GM18499 (cell line): ENCODE results near the gene DCP1B.

Experiments used
- ATAC-seq: cut with Tn5 transposase; IDR thresholded peaks from one replicate; pipeline ENCODE4 v1.9.1; 2021; ENCODE audit warnings: moderate number of reproducible peaks; ENCODE audit not compliant: insufficient read depth, unreplicated experiment

Gene DCP1B

GRCh38 chr12:1924996-1925683, 79.1 kb downstream of the DCP1B start:
- ATAC-seq, result no peak

GRCh38 chr12:1922985-1923384, 81.3 kb downstream of the DCP1B start:
- no peak for ATAC-seq

- ATAC-seq, result no peak
Measured at GRCh38 chr12:1922075-1922709, 82.1 kb downstream of the DCP1B start.

- ATAC-seq, result no peak
Measured at GRCh38 chr12:1920971-1921370, 83.3 kb downstream of the DCP1B start.

DNA sequence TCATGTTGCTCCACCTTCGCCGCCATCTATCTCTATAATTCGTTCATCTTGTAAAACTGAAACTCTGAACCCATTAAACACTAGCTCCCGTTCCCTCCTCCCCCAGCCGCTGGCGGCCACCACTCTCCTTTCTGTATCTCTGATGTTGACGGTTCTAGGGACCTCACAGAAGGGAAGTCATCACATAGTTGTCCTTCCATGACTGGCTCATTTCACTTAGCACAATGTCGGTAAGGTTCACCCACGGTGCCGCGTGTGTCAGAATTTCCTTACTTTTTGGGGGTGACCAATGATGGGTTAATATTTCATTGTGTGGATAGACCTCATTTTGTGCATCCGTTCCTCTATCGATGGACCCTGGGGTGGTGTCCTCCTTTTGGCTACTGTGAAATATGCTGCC, 83.8 kb downstream of the DCP1B start:
- ATAC-seq, result no peak

GRCh38 chr12:1919763-1920162, 84.5 kb downstream of the DCP1B start:
- ATAC-seq, result no peak

DNA sequence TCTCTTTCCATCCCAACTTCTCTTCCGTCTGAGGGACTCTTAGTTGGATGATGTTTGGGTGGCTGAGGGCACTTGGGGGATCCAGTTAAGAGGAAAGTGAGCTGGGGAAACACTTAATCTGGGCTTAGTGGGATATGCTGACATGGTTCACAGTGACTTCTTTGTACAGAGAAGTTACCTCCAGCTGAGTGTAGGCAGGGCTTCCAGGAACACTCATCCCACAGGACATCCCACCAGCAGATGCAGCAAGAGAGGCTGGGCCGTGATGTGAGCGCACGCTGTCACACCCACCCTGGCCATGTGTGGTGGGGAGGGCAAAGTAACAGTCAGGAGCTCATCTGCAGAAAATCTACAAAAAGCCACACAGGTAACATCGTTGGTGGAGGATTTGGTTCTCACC, 85.0 kb downstream of the DCP1B start:
- ATAC-seq, result no peak

GRCh38 chr12:1918884-1919236, 85.4 kb downstream of the DCP1B start:
- ATAC-seq, result no peak

GRCh38 chr12:1918081-1918883, 86.0 kb downstream of the DCP1B start, which contains the start of gene CACNA2D4:
TSS of gene CACNA2D4 (minus strand) at chr12:1918652. CDS start at chr12:1918473, 179 bp downstream.
- ATAC-seq, result no peak

DNA sequence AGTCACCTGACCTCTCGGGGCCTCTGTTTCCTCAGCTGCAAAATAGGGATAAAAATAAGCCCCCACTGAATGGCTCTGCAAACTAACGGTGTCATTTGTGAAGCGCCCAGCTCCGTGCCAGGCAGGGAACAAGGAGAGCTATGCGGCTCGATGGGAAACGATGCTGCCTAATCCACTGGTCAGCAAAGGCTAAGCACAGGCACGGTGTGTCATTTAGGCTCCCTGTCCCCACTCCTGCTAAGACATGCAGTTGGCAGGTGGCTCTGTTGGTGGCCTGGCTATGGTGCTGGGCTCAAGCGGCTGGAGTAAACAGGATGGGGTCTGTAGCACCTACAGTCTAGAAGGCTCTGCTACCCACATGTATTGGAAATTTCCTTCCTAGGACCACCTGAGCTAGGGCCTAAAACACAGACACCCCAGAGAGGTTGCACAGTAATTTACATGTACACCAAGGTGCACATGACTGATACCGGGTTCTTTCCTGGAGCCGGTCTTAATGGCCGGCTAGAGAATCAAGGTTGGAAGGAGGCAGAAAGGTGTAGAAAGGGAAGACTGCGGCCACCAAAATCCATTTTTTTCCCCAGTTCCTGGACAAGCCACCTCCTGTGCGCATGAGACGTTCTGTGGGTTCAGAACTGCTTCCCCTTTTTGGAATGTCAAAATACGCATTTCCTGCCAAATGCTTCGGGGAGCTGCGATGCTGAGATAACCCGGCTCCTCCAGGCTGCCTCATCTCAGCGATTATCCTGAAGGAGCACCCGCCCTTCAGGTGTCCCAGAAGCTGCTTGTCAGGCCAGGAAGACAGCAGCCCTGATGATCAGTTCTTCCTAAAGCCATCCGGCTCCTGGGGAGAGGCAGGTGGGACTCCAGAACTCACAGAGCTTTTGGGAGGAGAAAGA, 86.8 kb downstream of the DCP1B start:
- ATAC-seq, result no peak

DNA sequence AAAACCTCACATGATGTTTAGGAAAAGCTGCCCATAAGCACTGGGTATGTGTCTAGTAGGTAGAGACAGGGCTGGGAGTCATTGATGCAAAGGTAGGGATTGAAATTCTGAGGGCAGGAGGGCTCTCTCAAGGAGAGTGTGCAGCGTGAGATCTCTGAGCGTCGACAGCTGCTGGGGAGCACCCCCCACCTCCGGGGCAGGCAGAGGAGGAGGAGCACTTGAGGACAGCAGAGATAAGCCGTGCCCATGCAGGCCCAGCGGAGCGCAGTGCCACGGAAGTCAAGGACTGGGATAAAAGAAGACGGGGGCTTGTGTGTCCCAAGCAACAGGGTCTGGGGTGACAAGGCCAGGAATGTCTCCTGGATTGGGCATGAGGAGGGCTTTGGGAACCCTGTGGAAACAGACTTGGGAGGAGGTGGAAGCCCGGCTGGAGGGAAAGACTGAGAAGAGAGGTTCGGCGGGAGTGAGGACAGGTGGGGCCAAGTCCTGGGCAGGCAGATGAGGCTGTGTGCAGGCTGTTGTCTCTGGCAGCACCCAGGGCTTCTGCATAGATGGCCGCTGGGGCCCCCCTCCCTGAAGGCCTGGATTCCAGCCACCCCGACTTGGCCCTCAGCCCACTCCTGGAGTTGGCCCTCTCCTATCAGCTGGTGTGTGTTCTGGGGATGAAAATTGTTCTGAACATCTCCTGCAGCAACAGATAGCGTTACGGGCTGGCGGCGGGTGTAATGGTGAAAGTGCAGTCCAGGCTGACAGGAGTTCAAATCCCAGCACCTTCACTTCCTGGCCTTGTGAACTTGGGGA, 87.7 kb downstream of the DCP1B start:
- ATAC-seq, result no peak

DNA sequence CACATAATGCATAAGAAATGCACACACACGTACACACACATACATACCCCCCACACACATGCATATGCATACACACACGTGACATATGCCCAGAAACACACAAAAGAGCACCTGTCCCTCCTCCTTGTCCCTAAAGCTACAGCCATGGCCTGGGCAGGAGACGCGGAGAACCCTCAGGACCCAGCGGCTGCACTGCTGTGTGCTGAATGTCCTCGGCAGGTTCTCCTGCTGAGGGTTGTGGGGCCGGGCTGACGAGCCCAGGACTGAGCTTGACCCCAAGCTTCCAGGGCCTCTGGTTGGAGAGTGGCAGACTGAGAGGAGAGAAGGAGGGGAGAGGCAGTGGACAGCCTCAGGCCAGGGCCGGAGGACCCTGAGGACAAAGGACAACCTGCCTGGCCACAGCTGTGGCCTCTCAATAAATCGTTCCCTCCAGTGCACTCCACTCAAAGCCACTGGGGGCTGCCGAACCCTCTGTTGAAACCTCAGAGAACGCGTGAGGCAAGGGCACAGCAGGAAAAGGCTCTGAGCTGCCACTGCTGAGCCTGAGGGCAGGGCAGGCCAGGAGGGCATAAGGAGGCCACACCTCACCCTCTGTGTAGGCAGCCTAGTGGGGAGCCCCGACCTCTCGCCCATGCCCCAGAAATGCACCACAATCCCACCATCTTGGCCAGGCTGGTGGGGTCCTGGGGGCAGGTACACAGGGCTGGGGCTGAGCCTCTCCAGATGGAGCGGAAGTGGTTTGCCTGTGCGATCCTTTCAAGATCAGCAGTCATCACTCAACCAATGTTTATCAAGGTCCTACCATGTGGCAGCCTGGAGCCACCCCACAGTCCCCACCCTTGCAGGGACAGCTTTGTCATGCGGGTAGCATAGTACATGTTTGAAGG, 88.9 kb downstream of the DCP1B start:
- ATAC-seq, result no peak

- no peak for ATAC-seq
Measured at GRCh38 chr12:1914114-1914911, 89.9 kb downstream of the DCP1B start.

- no peak for ATAC-seq
Measured at GRCh38 chr12:1913377-1914113, 90.7 kb downstream of the DCP1B start.

GRCh38 chr12:1912580-1913376, 91.5 kb downstream of the DCP1B start:
- no peak for ATAC-seq
